Measurements from ENCODE around the gene CLMN.
"Not testable (repeated sequence)": the region's sequence is repeated elsewhere in the genome, so short reads cannot be mapped to it uniquely, and the experiment has no call there.

CLMN gene

DNA sequence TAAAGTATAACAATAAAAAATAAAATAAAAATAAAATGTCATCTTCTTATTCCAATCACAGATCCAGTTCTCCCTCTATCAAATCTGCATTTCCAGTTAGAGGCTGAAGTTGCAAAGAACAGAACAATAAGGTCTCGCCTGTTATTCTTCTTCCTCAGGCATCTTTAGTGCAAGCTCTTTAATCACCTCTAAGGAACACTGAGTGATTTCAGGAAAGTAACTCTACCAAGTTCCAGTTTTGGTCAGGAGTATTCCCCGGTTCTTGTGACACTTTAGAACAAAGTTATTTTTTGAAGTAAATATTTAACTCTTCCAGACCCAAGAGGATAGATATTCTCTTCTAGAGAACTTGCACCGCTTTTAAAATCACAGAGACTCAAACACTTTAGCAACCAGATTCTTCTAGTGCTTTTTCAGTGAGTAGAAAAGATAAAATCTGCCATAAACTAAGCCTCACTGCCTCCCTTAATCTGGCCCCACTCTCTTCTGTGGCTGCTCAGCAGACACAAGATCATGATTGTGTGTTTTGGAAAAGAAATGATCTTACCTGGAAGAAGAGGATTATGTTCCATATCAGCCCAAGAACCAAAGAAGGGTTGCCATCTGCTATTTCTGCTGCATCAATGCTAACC is 104.5 kb downstream of the CLMN start:
- no peak for DNase-seq

DNA sequence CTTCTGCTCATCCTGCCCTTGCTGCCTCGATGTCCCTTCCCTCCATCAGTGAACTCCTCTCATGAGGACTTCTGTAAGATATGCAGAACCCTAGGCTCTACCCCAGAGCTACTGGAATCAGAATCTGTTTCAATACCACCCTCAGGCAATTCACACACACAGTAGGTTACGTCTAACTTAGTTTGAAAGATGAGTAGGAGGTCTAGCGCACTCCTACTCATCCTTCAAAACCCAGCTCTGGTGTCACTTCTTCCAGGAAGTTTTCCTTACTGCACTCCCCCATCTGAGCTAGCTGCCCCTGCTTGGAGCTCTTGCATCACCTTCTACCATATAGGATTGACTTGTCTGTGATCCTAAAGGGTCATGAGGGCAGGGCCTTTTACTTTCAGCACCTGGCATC is 105.9 kb downstream of the CLMN start:
- no peak for DNase-seq

DNA sequence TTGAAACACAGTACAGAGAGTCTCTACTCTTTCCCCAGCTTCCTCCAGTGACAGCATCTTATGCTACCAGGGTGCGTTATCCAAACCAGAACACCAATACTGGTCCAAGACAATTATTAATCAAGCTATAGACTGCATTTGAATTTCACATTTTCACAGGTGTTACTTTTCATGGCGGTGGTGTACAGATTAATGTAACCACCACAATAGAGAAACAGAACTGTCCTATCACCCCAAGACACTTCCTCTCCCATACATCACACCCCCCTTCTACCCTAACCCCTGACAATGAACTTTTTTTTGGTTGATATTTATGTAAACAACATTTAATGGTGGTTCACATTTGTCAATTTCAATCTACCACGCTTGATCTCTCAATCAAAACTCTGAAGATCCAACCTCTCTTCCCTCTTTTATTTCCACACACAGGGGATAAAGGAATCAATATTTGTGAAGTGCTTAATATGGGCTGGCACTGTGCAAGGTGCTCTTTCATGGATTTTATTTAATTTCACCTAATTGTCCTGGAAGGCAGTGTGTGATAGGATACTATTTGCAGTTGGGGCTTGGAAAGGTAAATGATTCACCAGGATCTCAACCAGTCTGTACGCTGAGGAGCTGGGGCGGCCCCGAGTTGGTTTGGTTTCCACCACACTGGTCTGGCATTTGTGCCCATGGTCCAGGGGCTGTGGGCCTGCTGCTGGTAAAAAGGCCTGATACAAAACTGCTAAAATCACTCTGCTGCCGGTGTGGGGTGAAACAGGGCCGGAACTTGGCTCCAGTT is 107.8 kb downstream of the CLMN start:
- no peak for DNase-seq

DNA sequence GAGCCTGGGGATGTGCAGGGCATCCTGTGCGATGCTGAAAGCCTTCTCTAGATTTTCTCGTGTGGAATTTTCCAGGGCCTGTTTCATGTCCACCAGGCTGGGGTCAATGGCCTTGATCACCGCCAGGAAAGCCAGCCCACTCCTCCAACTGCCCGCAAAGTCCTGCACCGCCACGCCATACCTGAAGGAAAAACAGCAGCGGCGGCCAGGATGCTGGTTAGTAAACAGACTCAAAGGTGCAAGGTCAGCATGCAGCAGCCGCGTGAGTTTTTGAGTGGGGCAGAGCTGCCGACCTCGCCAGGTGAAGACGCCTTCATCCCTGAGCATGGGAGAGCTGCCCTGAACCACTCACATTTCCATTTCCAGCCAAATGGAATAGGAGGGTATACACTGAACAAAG is 109.0 kb downstream of the CLMN start:
- no peak for DNase-seq

DNA sequence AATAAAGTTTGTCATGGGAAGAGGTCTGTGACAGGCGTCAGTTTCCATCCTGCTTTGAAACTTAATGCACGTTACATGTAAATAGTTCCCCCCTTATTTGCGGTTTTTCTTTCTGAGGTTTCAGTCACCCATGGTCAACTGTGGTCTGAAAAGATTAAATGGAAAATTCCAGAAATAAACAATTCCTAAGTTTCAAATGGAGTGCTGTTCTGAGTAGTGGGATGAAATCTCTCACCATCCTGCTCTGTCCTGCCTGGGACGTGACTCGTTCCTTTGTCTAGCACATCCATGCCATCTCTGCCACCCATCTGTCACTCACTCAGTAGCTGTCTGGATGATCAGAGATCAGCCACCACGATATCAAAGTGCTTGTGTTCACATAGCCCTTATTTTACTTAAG is 111.1 kb downstream of the CLMN start:
- DNase-seq: no peak

DNA sequence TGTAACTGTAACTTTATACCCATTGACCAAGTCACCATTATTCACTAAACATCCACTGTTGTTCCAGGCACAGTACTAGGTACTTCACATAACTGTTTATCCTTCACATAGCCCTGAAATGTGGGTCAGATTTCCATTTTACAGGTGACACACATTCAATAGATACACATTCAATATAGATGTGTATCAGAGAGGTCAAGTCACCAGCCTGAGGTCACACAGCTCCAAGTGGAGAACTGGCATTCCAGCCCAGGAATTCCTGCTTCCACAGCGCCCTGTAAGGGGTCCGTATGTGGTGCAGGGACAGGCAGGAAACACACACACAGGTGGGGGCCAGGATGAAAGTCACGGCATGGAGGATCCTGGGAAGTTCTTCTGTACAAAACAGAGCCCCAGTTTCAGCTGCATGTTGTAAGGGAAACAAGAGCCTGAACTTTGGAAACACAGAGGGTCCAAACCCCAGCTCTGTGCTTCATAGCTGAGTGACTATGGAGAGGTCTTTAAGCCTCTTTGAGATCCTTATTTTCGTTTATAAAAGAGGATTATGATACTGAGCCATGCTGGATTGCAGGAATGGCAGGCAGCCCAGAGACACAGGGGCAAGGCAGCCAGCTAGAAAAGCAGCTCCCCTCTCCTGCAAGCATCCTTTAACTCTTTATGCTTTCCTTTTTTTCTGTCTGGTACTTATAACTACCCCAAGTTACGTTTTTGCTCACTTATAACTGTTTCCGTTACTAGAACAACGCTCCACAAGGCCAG is 112.1 kb downstream of the CLMN start:
- no peak for DNase-seq

DNA sequence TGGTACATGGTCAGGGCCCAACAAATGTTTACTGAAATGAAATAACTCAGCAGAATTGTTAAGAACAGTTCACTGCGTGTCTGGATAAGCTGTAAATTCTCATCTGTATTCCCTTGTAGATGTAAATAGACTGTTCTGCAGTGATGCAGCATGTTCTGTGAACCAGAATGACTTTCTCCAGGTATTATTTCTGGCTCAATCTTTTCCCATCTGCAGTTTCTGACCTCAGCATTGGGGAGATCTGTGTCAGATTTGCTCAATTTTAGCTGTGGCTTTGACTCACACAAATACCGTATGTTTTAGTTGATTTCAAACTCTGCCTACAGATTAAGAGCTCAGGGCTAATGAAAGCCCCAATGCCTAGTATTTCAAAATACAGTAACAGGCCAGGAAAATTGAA is 113.2 kb downstream of the CLMN start:
- no peak for DNase-seq

DNA sequence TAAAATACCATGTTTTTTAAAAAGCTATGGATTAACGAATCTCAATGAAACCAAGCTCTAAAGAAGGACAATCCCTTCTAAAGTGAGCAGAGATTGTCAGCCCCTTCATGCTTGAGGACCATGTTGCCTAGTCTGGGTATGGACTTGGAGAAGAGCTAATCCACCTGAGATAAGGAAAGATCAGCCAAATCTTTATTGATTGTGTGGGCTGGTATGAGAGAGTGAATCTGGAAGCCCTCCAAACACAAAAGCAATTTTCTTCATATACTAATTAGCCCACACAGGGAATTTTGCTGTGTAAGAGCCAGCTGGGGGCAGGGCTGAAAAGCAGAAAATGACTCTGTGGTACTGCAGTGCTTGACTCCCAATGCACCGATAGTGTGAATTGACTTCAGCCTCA is 115.0 kb downstream of the CLMN start:
- no peak for DNase-seq

DNA sequence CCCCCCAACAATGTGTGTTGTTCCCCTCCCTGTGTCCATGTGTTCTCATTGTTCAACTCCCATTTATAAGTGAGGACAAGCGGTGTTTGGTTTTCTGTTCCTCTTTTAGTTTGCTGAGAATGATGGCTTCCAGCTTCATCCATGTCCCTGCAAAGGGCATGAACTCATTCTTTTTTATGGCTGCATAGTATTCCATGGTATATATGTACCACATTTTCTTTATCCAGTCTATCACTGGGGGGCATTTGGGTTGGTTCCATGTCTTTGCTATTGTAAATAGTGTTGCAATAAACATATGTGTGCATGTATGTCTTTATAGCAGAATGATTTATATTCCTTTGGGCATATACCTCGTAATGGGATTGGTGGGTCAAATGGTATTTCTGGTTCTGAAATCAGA is 118.0 kb downstream of the CLMN start:
- DNase-seq: not testable (repeated sequence)

DNA sequence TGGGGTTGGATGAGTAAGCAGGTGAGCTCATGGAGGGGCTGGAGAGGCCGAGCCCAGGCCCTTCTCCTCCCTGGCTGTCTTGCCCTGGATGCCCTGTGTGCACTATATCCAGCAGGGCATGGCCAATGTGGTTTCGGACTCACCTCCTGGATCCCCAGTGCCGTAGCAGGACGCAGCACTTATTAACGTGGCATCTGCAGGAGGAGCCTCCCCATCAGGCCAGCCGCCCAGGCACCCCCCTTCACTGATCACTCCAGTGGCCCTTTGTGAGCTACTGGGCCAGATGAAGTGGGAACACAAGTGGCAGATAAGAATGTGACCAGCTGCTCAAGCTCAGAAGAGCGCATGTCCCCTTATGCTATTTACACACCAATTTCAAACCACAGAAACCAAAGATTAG is 119.3 kb downstream of the CLMN start:
- no peak for DNase-seq

DNA sequence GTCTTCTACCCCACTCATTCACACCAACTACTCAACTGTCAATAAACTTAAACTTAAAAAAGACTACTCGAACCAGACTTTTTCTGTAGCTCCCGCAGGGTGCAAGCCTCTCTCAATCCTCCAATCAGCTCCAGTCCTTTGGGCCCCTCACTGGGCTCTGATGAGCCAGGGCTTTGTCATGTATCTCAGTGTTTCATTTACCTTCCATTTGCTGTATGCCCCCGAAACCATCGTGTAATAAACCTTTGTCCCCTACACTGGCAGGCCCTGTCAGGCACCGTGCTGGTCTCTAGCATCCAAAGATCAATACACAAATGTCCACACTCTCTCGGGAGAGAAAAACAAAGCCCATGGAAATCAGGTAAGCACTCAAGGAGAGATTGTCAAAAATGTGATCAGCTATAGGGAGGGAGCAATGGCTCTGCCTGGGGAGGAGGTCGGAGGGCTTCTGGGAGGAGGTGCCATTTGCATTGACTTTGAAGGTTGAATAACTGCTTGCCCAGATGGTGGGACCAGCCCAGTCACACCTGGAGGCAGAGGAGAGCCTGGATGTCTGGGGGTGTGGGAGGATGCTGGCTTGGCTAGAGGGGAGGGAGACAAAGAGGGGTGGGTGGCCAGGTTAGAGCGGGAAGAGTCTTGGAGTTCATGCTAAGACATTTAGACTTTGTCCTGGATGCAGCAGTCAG is 120.3 kb downstream of the CLMN start:
- DNase-seq: no peak

DNA sequence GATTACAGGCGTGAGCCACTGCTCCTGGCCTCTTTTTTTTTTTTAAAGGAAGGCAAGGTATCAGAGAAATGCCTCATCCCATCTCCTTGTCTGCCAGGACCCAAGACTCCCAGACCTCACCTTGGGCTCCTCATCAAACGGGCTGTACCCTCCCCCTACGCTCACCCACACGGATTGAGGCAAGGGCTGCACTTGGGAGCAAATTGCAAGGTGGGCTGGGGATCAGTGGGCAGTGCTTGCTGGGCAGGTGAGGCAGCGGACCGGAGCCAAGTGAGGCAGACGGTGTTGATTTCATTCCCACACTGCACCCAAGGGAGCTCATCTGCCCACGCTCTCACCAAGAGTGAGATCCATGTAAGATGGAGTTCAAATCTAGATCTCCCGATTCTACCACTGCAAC is 121.4 kb downstream of the CLMN start:
- DNase-seq: no peak

DNA sequence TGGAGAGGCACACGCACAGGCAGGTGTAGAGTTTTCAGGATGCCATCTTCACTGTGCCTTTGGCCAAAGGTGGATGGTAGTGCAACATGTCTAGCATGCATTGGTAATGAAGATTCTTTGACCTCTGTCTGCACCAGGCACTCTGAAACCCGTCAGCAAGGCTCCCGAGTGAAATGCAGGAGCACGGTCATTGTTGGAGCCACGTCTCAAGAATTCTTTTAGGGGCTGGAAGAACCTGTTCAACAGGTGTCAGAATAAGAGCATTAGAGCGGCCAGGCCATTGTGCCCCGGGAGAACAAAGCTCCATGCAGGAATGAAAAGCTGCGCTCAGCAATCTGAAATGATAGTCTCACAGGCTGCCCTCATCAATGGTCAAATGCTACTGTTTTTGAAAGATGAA is 122.2 kb downstream of the CLMN start:
- no peak for DNase-seq

DNA sequence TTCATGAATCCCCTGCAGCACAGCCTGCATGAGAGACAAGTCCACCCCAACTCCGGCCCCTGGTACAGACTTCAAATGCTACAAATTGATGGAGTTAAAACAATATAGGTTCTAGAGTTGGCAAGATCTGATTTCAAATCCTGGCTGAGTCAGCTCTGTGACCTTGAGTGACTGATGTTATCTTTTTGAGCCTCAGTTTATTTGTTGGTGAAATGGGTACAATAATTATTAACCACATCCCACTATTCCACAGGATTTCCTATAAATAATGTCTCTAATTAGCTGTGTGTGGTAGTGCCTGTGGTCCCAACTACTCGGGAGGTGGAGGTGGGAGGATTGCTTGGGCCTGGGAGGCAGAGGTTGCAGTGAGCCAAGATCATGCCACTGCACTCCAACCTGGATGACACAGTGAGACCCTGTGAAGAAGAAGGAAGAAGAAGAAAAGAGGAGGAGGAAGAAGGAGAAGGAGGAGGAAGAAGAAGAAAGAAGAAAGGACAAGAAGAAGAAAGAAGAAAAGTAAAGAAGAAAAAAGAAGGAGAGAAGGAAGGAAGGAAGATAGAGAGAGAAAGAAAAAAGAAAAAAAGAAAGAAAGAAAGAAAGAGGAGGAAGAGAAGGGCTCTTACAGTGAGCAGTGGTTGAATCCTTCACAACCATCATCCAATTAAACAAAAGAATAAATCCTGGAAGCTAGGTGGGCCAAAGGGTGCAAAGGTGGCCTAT is 122.7 kb downstream of the CLMN start:
- no peak for DNase-seq

DNA sequence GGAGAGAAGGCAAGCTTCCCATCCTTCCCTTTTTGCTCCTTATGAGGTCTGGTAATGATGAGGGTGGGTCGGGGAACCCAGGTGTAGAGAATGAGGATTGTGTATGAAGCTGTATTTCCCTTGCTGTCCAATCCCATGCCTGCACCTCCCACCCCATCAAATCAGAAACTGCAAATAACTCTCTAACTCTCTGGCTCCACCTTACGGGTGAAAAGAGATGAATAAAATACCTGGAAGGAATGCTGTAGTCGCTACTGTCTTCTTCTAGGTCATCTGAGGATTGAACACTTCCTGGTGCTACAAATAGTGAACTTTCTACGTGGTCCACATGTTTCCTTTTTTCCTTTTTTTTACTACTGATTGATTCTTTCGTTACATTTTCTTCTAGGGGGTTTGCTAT is 123.4 kb downstream of the CLMN start:
- no peak for DNase-seq

DNA sequence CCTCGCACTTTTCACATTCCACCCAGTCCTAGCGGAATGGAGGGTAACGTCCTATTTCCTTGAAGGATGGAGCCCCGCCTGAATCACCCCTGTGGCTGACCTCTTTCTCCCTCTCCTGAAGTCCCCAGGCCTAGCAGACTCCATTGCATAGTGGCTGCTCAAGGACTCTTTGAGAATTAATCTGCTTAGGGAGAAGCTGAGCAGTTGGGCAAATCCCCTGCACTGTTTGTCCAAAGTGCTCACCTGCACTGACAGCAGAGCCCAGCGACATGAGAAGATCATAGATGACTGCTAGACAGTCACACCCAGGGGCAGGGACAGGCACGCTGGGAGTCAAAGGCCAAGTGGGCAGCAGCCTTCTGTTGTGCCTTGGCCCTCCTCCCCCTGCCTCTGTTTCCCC is 124.7 kb downstream of the CLMN start:
- no peak for DNase-seq

DNA sequence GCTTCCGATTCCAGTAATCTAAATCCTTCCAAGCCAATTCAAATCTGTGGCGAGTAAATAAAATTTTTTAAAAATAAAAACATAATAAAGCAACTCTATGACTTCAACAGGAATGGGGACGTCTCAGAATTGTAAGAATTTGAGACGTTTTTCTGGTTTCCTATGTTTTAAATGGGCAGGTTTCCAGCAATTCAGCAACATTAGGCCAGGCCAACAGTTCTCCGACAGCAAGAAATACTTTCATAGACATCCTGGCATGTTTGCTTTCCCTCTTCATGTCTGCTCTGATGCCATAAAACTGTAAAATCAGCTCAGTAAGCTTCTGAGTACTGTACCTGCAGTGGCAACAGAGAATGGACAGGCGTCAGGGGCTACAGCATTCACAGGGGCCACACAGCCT is 126.6 kb downstream of the CLMN start:
- DNase-seq: no peak

DNA sequence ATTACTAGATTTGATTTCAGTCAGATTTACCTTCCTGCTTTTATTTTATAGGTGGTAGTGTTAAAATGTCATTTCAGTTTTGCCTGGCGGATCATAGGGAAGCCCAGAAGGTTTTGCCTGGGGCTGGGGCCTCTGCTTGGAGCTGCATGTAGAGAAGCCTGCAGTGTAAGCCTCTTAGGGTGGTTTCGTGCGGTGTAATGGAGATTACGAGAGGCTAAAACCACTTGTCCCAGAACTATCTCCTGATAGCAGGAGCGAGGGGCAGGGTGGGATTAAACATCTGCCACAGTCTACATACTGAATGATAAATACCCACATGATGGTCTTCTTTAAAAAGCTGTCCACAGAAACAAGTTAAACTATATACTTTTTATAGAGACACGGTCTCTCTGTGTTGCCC is 127.4 kb downstream of the CLMN start:
- DNase-seq: no peak

DNA sequence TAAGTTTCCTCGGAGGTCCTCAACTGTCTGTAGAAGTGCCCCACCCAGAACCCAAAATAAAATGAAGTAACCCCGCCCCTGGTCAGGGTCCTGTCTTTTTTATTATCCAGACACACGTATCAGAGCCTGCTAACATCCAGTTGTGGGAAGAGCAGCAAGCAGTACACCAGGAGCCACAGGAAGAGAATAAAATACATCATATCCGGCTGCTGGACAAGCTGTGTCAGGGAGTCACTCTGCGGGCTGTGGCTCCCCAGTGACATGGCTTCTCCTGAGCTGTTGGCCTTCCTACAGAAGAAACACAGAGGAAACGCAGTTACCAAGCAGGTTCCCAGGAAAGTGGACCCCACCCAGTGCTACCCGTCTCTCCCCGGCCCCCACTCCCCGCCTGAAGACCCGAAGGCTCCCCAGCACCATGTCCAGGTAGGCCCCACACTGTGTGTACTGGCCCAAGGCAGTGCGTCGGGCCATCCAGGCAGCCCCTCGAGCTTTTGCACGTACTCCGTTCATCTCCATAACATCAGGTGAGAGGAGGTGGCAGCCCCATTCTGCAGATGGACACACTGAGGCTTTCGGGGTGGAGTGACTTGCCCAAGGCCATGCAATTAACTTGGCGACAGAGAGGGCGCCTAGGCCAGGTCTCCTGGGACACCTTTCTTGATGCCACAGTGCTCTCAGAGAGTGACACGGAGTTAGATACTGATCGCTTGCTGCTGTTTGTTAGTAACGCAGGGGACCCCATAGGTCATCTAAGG is 128.1 kb downstream of the CLMN start:
- DNase-seq: no peak

DNA sequence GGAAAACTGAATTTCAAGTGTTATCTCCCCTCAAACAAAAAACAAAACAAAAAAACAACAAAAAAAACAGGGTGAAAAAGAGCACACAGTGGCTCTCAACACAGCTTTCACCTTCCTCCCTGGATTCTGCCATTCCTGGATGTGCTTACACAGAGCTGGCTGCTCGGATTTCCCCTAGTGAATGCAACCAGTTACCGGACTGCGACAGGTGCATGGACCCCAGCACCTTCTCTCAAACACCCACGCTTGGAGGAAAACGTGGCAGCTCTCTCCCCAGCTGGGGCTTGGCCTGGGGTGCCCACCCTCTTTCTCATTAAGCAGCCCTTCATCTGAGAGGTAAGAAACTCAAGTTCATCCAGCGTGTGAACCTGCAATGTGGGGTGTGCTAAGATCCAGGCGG is 128.9 kb downstream of the CLMN start:
- no peak for DNase-seq

DNA sequence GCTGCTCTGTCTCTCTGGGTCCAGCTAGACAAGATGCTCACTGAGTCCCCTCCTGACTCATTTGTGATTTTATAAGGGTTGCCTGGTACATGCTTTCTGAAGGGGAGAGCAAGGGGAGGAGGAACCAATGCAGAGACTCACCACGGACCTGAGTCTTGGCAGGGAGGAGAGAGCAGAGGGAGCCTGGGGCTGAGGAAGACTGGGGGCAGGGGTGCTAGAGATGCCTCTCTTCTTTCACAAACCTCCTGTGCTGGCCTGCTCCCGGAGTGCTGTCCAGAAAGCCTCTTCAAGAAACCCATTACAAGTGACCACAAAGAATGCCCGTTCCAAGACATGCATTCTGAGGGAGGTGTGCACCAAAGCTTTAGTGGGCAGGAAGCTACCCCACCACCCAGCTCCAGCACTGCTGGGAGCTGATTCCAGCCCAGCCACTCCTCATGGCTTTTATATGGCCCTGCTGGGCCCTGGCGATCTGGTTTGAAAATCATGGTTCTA is 129.3 kb downstream of the CLMN start:
- DNase-seq: no peak
